Colonic mucosa (tissue), 4 donors: ENCODE measurements around the gene PDCD6IP. TPM values are rescaled to one million over a fixed set of nuclear protein-coding genes. Genes with fewer than 3 reads are reported as not detected.

Experiments used
- DNase-seq: peaks from one replicate; pipeline ENCODE4 v3.0.0-alpha.2; 2020
- H3K27ac ChIP-seq: fragments of 200-600 bp; one replicate; pipeline ENCODE4 v1.8.0; 2021
- H3K27me3 ChIP-seq: fragments of 200-600 bp; one replicate; pipeline ENCODE4 v1.8.0; 2021
- H3K36me3 ChIP-seq: fragments of 200-600 bp; one replicate; pipeline ENCODE4 v1.8.0; 2021
- H3K4me1 ChIP-seq: fragments of 200-600 bp; one replicate; pipeline ENCODE4 v1.8.0; 2021; ENCODE audit warnings: mild to moderate bottlenecking
- H3K4me3 ChIP-seq: fragments of 200-600 bp; one replicate; pipeline ENCODE4 v1.8.0; 2021
- H3K9ac ChIP-seq, 2 donors: one replicate each; pipeline ENCODE4 v1.7.0; 2013; ENCODE audit warnings: control low read depth in 2 of 2, low read depth in 2 of 2, low read length in 2 of 2
- H3K9me3 ChIP-seq: fragments of 200-600 bp; one replicate; pipeline ENCODE4 v1.8.0; 2021
- CTCF ChIP-seq: fragments of 200-600 bp; IDR thresholded peaks from one replicate; pipeline ENCODE4 v1.8.0; 2022; ENCODE audit warnings: antibody characterized with exemption, mild to moderate bottlenecking
- intact Hi-C: fragments of 100-400 bp; cut with DNase I; formaldehyde crosslinking; loops from one replicate; pipeline ENCODE4 v1.14.1; 2022
- total RNA-seq, 2 donors: library from RNA; stranded (reverse); fragmentation: NEBNext Ultra II Directional in 1 of 2; extraction: Animal tissue kit (Norgen Biotek cat#: 25700) in 1 of 2; gene quantifications; one replicate each; pipeline ENCODE4 v1.2.1, GENCODE V29; 2021
- donor health status: healthy.
- donor health status: DM: no; HTN: no; CAD: no.
- donor health status: DM: no; HTN: no; CAD: no.

Gene PDCD6IP
- total RNA-seq, 2 donors from 2014 or later: 388 to 492 TPM

GRCh38 chr3:33882296-33882695 is 83.9 kb downstream of the PDCD6IP start:
- intact Hi-C loops: no loop called here
- no peak for DNase-seq
- no peaks in the 10 kb centered on the region for H3K4me1 ChIP-seq
- H3K36me3 ChIP-seq: no peaks in the 10 kb centered on the region
- no peak overlapping the region for H3K9ac ChIP-seq
- H3K27ac ChIP-seq: no peak overlapping the region
- H3K4me3 ChIP-seq: no peak overlapping the region
- no peak for TF ChIP-seq CTCF
- no peaks in the 10 kb centered on the region for H3K9me3 ChIP-seq
- no peaks in the 10 kb centered on the region for H3K27me3 ChIP-seq

GRCh38 chr3:33883538-33883950 is 85.1 kb downstream of the PDCD6IP start:
- intact Hi-C loops: no loop called here
- Histone ChIP-seq H3K9ac (no peak overlapping the region), H3K4me1 (no peaks in the 10 kb centered on the region), H3K27ac (no peak overlapping the region), H3K27me3 (no peaks in the 10 kb centered on the region), H3K4me3 (no peak overlapping the region), H3K36me3 (no peaks in the 10 kb centered on the region), H3K9me3 (no peaks in the 10 kb centered on the region)
- peak; percentile 30 for DNase-seq
- TF ChIP-seq CTCF: peak; percentile 87

- H3K9me3 ChIP-seq: no peaks in the 10 kb centered on the region
- H3K36me3 ChIP-seq: no peaks in the 10 kb centered on the region
- H3K9ac ChIP-seq: no peak overlapping the region
- no peaks in the 10 kb centered on the region for H3K27me3 ChIP-seq
- intact Hi-C loops: loop anchor here (2.0 kb wide), 1 partner anchor 799 kb away; no protein-coding TSS in a partner anchor
- H3K27ac ChIP-seq: no peak overlapping the region
- H3K4me3 ChIP-seq: no peak overlapping the region
- no peaks in the 10 kb centered on the region for H3K4me1 ChIP-seq
- TF ChIP-seq CTCF: no peak
- no peak for DNase-seq
These were observed 85.6 kb downstream of the PDCD6IP start for GRCh38 chr3:33883951-33884561.

- intact Hi-C loops: loop anchor here (2.0 kb wide), 1 partner anchor 798 kb away; no protein-coding TSS in a partner anchor
- no peak overlapping the region for H3K27ac ChIP-seq
- no peaks in the 10 kb centered on the region for H3K27me3 ChIP-seq
- DNase-seq: no peak
- no peak overlapping the region for H3K9ac ChIP-seq
- no peak for TF ChIP-seq CTCF
- no peaks in the 10 kb centered on the region for H3K4me1 ChIP-seq
- H3K9me3 ChIP-seq: no peaks in the 10 kb centered on the region
- H3K4me3 ChIP-seq: no peak overlapping the region
- no peaks in the 10 kb centered on the region for H3K36me3 ChIP-seq
These were observed 86.3 kb downstream of the PDCD6IP start for GRCh38 chr3:33884701-33885100.

- intact Hi-C loops: loop anchor here (2.0 kb wide), 1 partner anchor 797 kb away; no protein-coding TSS in a partner anchor
- Histone ChIP-seq H3K4me3 (no peak overlapping the region), H3K36me3 (no peaks in the 10 kb centered on the region), H3K9ac (no peak overlapping the region), H3K9me3 (no peaks in the 10 kb centered on the region), H3K27ac (no peak overlapping the region), H3K4me1 (no peaks in the 10 kb centered on the region), H3K27me3 (no peaks in the 10 kb centered on the region)
- DNase-seq: no peak
- TF ChIP-seq CTCF: no peak
These were observed 87.1 kb downstream of the PDCD6IP start for GRCh38 chr3:33885496-33885895.
